Stomach (tissue), 4 donors: Measurements from ENCODE around the gene MTA3.

Source experiments
- CTCF ChIP-seq, 7 experiments: fragments of 450-650 bp in 4 of 7; fragments of 200-600 bp in 3 of 7; sonication (generic) in 3 of 7; IDR thresholded peaks; one replicate each; pipeline ENCODE4 v1.5.1; 2016 to 2019; ENCODE audit warnings: antibody characterized with exemption in 7 of 7, control low read depth in 2 of 7, mild to moderate bottlenecking in 1 of 7
- POLR2A ChIP-seq, 4 donors: fragments of 450-650 bp; IDR thresholded peaks; one replicate each; pipeline ENCODE4 v1.6.1; 2016; ENCODE audit warnings: antibody characterized with exemption in 4 of 4, control low read depth in 2 of 4, mild to moderate bottlenecking in 1 of 4, moderate library complexity in 1 of 4
- POLR2AphosphoS5 ChIP-seq, 3 donors: sonication (generic); formaldehyde crosslinking; IDR thresholded peaks; one replicate each; pipeline ENCODE4 v1.6.1; 2016; ENCODE audit warnings: antibody characterized with exemption in 3 of 3

GRCh38 chr2:42764096-42764495, 195.7 kb downstream of the MTA3 start, which contains the start of gene OXER1:
- TF ChIP-seq CTCF (IDR thresholded peaks at IDR 0.05) (no peak), POLR2AphosphoS5 (IDR thresholded peaks at IDR 0.05) (no peak), POLR2A (IDR thresholded peaks at IDR 0.05) (no peak)
